GM19328 (cell line): Measurements from ENCODE around the gene EFCAB6.

Experiments
- ATAC-seq: cut with Tn5 transposase; IDR thresholded peaks from one replicate; pipeline ENCODE4 v1.9.1; 2021; ENCODE audit warnings: mild to moderate bottlenecking, moderate library complexity; ENCODE audit not compliant: unreplicated experiment

EFCAB6 gene

GRCh38 chr22:43848366-43849171, 36.5 kb upstream of the EFCAB6 start:
- no peak for ATAC-seq

DNA sequence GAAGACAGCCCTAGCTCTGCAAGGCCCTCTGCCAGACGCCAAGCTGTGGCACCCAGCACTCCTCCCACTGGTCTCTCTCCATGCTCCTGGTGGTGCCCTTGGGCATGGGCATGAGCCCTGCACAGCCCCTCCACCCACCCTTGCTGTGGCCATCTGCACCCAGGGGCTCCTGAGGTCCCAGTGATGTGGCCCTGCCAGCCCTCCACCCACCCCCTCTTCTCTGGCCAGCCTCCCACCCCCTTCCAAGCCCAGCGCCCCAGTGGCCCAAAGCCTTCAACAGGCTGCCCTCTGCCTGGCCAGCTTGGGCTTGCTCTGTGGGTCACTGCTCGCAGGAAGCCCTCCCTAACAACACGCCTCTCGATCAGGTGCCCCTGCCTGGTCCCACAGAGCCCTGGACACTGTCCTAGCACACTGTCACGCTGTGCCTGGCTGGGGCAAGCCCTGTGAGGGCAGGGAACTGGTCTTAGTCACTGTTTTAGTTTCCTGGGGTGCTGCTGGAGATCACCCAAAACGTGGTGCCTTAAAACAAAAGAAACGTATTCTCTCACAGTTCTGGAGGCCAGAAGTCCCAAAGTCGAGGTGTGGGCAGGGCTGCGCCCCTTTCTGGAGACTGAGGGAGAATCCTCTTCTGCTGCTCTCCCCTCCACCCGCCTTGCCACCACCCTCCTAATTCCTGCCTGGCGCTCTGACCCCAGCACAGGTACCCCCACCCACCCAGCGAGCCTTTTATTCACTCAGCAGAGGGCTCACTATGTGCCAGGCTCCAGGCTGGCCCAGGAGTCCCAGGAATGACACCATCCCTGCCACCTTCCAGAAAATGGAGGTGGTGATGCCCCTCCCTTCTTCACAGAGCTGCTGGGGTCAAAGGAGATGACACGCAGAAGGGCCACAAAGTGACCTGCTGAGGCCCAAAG, 35.5 kb upstream of the EFCAB6 start:
- ATAC-seq, result no peak

GRCh38 chr22:43846966-43847365, 34.9 kb upstream of the EFCAB6 start:
- no peak for ATAC-seq

GRCh38 chr22:43845981-43846380, 33.9 kb upstream of the EFCAB6 start:
- ATAC-seq, result no peak

GRCh38 chr22:43844560-43845545, 32.7 kb upstream of the EFCAB6 start:
- ATAC-seq, result no peak

DNA sequence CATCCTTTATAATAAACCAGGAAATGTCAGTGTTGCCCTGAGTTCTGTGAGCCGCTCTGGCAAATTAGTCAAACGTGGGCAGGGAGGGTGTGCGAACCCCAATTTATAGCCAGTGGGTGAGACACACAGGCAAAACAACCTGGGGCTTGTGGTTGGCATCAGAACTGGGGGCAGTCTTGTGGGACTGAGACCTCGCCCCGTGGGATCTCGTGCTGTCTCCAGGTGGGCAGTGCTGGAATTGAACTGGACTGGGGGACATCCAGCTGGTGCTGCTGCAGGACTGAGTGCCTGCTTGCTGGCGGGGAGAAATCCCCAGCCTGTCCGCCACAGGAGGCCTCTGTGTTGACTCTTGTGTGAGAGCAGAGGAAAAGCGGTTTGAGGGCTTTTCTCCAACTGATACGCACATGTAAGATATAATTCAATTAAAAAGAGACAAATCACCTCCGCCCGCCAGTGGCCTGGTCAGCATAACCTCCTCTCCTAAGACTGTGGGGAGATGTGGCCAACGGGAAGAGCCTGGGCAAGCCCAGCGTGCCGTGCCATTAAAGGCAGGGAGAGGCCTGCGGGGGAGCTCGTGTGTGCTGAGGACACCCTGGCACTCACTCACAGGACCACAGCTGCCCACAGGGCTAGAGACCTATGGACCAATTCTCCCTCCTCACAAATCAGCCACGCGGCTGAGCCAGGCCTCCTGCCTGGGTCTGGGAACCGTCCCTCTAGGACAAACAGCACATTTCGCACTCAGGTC, 31.9 kb upstream of the EFCAB6 start:
- no peak for ATAC-seq

- no peak for ATAC-seq
Observed at GRCh38 chr22:43841742-43842141, 29.6 kb upstream of the EFCAB6 start.

DNA sequence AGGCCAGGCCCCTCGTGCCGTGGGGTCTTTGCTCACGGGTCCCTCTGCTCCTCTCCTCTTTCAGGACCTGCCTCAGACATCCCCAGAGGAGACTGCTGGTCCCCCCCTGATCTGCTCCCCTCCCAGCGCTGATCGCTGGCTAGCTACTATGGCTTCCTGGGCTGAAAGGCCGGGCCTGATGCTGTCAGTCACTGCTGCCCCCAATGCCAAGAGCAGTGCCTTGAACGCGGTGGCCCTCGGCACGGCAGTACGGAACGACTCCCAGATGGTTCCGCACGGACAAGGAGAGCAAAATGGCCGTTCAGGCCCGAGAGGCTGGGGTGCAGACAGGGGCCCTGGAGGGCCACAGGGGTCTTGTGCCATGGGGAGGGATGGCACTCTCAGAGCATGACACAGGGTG, 28.7 kb upstream of the EFCAB6 start:
- ATAC-seq, result no peak

- ATAC-seq, result no peak
Observed at GRCh38 chr22:43840431-43840830, 28.3 kb upstream of the EFCAB6 start.

- ATAC-seq, result no peak
Observed at GRCh38 chr22:43839781-43840180, 27.7 kb upstream of the EFCAB6 start.

GRCh38 chr22:43838571-43839307, 26.6 kb upstream of the EFCAB6 start:
- no peak for ATAC-seq

GRCh38 chr22:43838161-43838560, 26.1 kb upstream of the EFCAB6 start:
- no peak for ATAC-seq

- ATAC-seq, result no peak
Observed at GRCh38 chr22:43837666-43838065, 25.6 kb upstream of the EFCAB6 start.

GRCh38 chr22:43835736-43836135, 23.6 kb upstream of the EFCAB6 start:
- no peak for ATAC-seq

GRCh38 chr22:43835166-43835565, 23.1 kb upstream of the EFCAB6 start:
- no peak for ATAC-seq

GRCh38 chr22:43833286-43834240, 21.5 kb upstream of the EFCAB6 start:
- no peak for ATAC-seq

DNA sequence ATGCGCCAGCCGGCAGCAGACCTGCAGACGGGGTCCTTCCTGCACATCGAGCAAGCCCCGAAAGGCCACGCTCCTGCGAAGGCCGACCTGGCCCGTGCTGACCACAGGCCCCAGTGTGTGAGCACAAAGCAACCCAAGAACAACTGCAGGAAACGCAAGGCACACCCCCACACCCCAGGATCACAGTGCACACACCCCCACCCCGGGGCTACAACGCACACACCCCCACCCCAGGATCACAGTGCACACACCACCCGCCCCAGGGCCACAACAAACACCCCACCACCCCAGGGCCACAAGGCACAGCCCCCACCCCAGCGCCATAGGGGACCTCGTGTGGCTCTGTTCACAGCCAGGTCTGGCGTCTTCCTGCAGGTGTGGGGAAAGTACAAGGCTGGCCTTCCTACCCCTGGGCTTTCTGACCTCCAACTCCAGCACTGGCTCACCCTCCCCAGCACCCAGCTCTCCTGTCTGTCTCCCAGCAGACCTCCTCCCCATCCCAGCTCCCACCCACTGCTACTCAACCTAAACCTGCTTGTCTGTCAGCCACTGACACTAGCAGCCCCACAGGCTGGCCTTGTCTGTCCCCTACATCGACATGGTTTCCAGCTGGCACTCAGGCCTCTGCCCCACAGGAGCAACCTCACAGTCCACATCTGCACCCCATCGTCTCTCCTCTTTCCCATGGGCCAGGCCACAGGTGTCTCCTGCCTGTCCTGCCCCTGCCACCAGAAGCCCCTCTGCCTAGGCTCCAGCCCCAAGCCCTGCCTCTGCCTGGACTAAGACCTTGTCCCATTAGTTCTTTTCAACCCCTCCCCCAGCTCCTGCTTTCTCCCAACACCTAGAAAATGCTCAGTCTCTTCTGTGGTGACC, 20.5 kb upstream of the EFCAB6 start:
- ATAC-seq, result no peak
